ENCODE results near the gene EGR2.

The EGR2 gene

GRCh38 chr10:62813981-62814380, 2.2 kb downstream of the EGR2 start:
- ATAC-seq (ENCODE audit: low read depth) (no peak), DNase-seq (ENCODE audit: low spot score in 2 of 2) (no peak)
- Mint-ChIP-seq H3K4me3 (peak overlapping the region; percentile 91), H3K27me3 (peaks cover 7% of the 10 kb centered on the region), H3K27ac (no peak overlapping the region), H3K36me3 (peaks cover 3% of the 10 kb centered on the region), H3K4me1 (peaks cover 42% of the 10 kb centered on the region), H3K9me3 (no peaks in the 10 kb centered on the region)

- H3K36me3 Mint-ChIP-seq, result peaks cover 5% of the 10 kb centered on the region
- H3K27ac Mint-ChIP-seq, result no peak overlapping the region
- H3K27me3 Mint-ChIP-seq, result peaks cover 6% of the 10 kb centered on the region
Measured at GRCh38 chr10:62813453-62813852, 2.7 kb downstream of the EGR2 start.

GRCh38 chr10:62812672-62813439, 3.3 kb downstream of the EGR2 start:
- DNase-seq (ENCODE audit: low spot score in 2 of 2) (no peak), ATAC-seq (ENCODE audit: low read depth) (no peak)
- Mint-ChIP-seq H3K9me3 (no peaks in the 10 kb centered on the region), H3K27me3 (peaks cover 6% of the 10 kb centered on the region), H3K4me1 (peaks cover 43% of the 10 kb centered on the region), H3K36me3 (peaks cover 5% of the 10 kb centered on the region), H3K4me3 (no peak overlapping the region), H3K27ac (no peak overlapping the region)

More at GRCh38 chr10:62813453-62813852, 2.7 kb downstream of the EGR2 start:
- Mint-ChIP-seq H3K4me3 (peak overlapping the region; percentile 91), H3K9me3 (no peaks in the 10 kb centered on the region), H3K4me1 (peaks cover 42% of the 10 kb centered on the region)
- DNase-seq (ENCODE audit: low spot score in 2 of 2), result no peak
- no peak for ATAC-seq (ENCODE audit: low read depth)

- Mint-ChIP-seq H3K36me3 (peaks cover 5% of the 10 kb centered on the region), H3K4me3 (no peak overlapping the region), H3K9me3 (no peaks in the 10 kb centered on the region), H3K27me3 (peaks cover 6% of the 10 kb centered on the region), H3K27ac (no peak overlapping the region), H3K4me1 (peaks cover 45% of the 10 kb centered on the region)
- DNase-seq (ENCODE audit: low spot score in 2 of 2) (no peak), ATAC-seq (ENCODE audit: low read depth) (no peak)
Measured at GRCh38 chr10:62811159-62811875, 4.8 kb downstream of the EGR2 start.

GRCh38 chr10:62810156-62810902, 5.8 kb downstream of the EGR2 start:
- peaks cover 5% of the 10 kb centered on the region for H3K36me3 Mint-ChIP-seq
- H3K9me3 Mint-ChIP-seq, result no peaks in the 10 kb centered on the region
- peaks cover 38% of the 10 kb centered on the region for H3K4me1 Mint-ChIP-seq
- DNase-seq (ENCODE audit: low spot score in 2 of 2) (no peak), ATAC-seq (ENCODE audit: low read depth) (no peak)
- H3K27ac Mint-ChIP-seq, result peak overlapping the region; percentile 58
- H3K4me3 Mint-ChIP-seq, result no peak overlapping the region
- peaks cover 3% of the 10 kb centered on the region for H3K27me3 Mint-ChIP-seq

- no peaks in the 10 kb centered on the region for H3K9me3 Mint-ChIP-seq
- DNase-seq (ENCODE audit: low spot score in 2 of 2) (no peak), ATAC-seq (ENCODE audit: low read depth) (no peak)
- H3K36me3 Mint-ChIP-seq, result peaks cover 2% of the 10 kb centered on the region
- no peaks in the 10 kb centered on the region for H3K27me3 Mint-ChIP-seq
- peak overlapping the region; percentile 45 for H3K27ac Mint-ChIP-seq
- H3K4me1 Mint-ChIP-seq, result peaks cover 24% of the 10 kb centered on the region
- H3K4me3 Mint-ChIP-seq, result peak overlapping the region; percentile 91
Measured at GRCh38 chr10:62806251-62806650, 9.9 kb downstream of the EGR2 start.

- no peak for DNase-seq (ENCODE audit: low spot score in 2 of 2)
- Mint-ChIP-seq H3K27ac (peak overlapping the region; percentile 99), H3K36me3 (peaks cover 2% of the 10 kb centered on the region), H3K4me1 (peaks cover 19% of the 10 kb centered on the region), H3K27me3 (no peaks in the 10 kb centered on the region), H3K9me3 (no peaks in the 10 kb centered on the region), H3K4me3 (peak overlapping the region; percentile 91)
- no peak for ATAC-seq (ENCODE audit: low read depth)
Measured at GRCh38 chr10:62805231-62806099, 10.7 kb downstream of the EGR2 start.

- H3K27ac Mint-ChIP-seq, result peak within 1 kb of the TSS; percentile 99
- peaks cover 18% of the 10 kb centered on the region for H3K4me1 Mint-ChIP-seq
- ATAC-seq (ENCODE audit: low read depth) (peak; percentile 88), DNase-seq (ENCODE audit: low spot score in 2 of 2) (peak; percentile 78 to 79)
- peak within 1 kb of the TSS; percentile 98 for H3K4me3 Mint-ChIP-seq
- H3K27me3 Mint-ChIP-seq, result no peaks in the 10 kb centered on the region
- no peaks in the 10 kb centered on the region for H3K9me3 Mint-ChIP-seq
- peaks cover 2% of the 10 kb centered on the region for H3K36me3 Mint-ChIP-seq
Measured at GRCh38 chr10:62804356-62805230, 11.6 kb downstream of the EGR2 start, which contains the start of gene ADO. Gene ADO (plus strand): TSS chr10:62804720. CDS start chr10:62805060, 340 bp downstream.

GRCh38 chr10:62803724-62804355, 12.3 kb downstream of the EGR2 start:
- ATAC-seq (ENCODE audit: low read depth) (peak; percentile 0), DNase-seq (ENCODE audit: low spot score in 2 of 2) (no peak)
- H3K9me3 Mint-ChIP-seq, result no peaks in the 10 kb centered on the region
- peaks cover 18% of the 10 kb centered on the region for H3K4me1 Mint-ChIP-seq
- peaks cover 2% of the 10 kb centered on the region for H3K36me3 Mint-ChIP-seq
- H3K4me3 Mint-ChIP-seq, result peak overlapping the region; percentile 98
- H3K27me3 Mint-ChIP-seq, result no peaks in the 10 kb centered on the region
- peak overlapping the region; percentile 99 for H3K27ac Mint-ChIP-seq

- DNase-seq (ENCODE audit: low spot score in 2 of 2), result no peak
- H3K9me3 Mint-ChIP-seq, result no peaks in the 10 kb centered on the region
- ATAC-seq (ENCODE audit: low read depth), result no peak
- H3K36me3 Mint-ChIP-seq, result no peaks in the 10 kb centered on the region
- H3K27ac Mint-ChIP-seq, result no peak overlapping the region
- H3K27me3 Mint-ChIP-seq, result no peaks in the 10 kb centered on the region
- no peak overlapping the region for H3K4me3 Mint-ChIP-seq
- H3K4me1 Mint-ChIP-seq, result peaks cover 9% of the 10 kb centered on the region
Measured at GRCh38 chr10:62801871-62802270, 14.3 kb downstream of the EGR2 start.

GRCh38 chr10:62796896-62797295, 19.3 kb downstream of the EGR2 start:
- H3K4me3 Mint-ChIP-seq, result no peak overlapping the region
- no peaks in the 10 kb centered on the region for H3K9me3 Mint-ChIP-seq
- H3K36me3 Mint-ChIP-seq, result no peaks in the 10 kb centered on the region
- no peaks in the 10 kb centered on the region for H3K27me3 Mint-ChIP-seq
- no peaks in the 10 kb centered on the region for H3K4me1 Mint-ChIP-seq
- ATAC-seq (ENCODE audit: low read depth), result no peak
- no peak for DNase-seq (ENCODE audit: low spot score in 2 of 2)
- no peak overlapping the region for H3K27ac Mint-ChIP-seq

- no peak overlapping the region for H3K4me3 Mint-ChIP-seq
- H3K27ac Mint-ChIP-seq, result no peak overlapping the region
- H3K4me1 Mint-ChIP-seq, result no peaks in the 10 kb centered on the region
- ATAC-seq (ENCODE audit: low read depth), result no peak
- H3K9me3 Mint-ChIP-seq, result no peaks in the 10 kb centered on the region
- DNase-seq (ENCODE audit: low spot score in 2 of 2), result no peak
- H3K27me3 Mint-ChIP-seq, result no peaks in the 10 kb centered on the region
- no peaks in the 10 kb centered on the region for H3K36me3 Mint-ChIP-seq
Measured at GRCh38 chr10:62795762-62796161, 20.4 kb downstream of the EGR2 start.

Measured in memory B cell (primary cell).